Neural cell (in vitro differentiated cells): ENCODE results near the gene CYP46A1.

Experiments
- CTCF ChIP-seq: fragments of 450-650 bp; IDR thresholded peaks from 2 replicates; pipeline ENCODE4 v1.5.1; 2014; ENCODE audit warnings: antibody characterized with exemption, mild to moderate bottlenecking, moderate library complexity; ENCODE audit not compliant: poor library complexity, severe bottlenecking
- MXI1 ChIP-seq: fragments of 450-650 bp; conservative IDR thresholded peaks from 2 replicates; pipeline ENCODE4 v1.6.1; 2014; ENCODE audit warnings: antibody characterized with exemption, mild to moderate bottlenecking; ENCODE audit not compliant: poor library complexity, severe bottlenecking
- POLR2AphosphoS5 ChIP-seq: IDR thresholded peaks from 2 replicates; pipeline ENCODE4 v1.6.1; 2012
- TF ChIP-seq, protein P1 (sequence below): IDR thresholded peaks from 2 replicates; pipeline ENCODE4 v1.6.1; 2012; ENCODE audit warnings: borderline replicate concordance

- TF ChIP-seq POLR2AphosphoS5 (no peak), CTCF (no peak), MXI1 (no peak)
- TF ChIP-seq, protein P1, sequence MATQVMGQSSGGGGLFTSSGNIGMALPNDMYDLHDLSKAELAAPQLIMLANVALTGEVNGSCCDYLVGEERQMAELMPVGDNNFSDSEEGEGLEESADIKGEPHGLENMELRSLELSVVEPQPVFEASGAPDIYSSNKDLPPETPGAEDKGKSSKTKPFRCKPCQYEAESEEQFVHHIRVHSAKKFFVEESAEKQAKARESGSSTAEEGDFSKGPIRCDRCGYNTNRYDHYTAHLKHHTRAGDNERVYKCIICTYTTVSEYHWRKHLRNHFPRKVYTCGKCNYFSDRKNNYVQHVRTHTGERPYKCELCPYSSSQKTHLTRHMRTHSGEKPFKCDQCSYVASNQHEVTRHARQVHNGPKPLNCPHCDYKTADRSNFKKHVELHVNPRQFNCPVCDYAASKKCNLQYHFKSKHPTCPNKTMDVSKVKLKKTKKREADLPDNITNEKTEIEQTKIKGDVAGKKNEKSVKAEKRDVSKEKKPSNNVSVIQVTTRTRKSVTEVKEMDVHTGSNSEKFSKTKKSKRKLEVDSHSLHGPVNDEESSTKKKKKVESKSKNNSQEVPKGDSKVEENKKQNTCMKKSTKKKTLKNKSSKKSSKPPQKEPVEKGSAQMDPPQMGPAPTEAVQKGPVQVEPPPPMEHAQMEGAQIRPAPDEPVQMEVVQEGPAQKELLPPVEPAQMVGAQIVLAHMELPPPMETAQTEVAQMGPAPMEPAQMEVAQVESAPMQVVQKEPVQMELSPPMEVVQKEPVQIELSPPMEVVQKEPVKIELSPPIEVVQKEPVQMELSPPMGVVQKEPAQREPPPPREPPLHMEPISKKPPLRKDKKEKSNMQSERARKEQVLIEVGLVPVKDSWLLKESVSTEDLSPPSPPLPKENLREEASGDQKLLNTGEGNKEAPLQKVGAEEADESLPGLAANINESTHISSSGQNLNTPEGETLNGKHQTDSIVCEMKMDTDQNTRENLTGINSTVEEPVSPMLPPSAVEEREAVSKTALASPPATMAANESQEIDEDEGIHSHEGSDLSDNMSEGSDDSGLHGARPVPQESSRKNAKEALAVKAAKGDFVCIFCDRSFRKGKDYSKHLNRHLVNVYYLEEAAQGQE, result no peak
Measured at GRCh38 chr14:99764222-99764706, 80.2 kb downstream of the CYP46A1 start.
